ENCODE measurements around the gene LTBP1. TPM values are rescaled to one million over a fixed set of nuclear protein-coding genes. Genes with fewer than 3 reads are reported as not detected.

LTBP1 gene
- total RNA-seq, 4 donors from 2014 or later: 15.8 to 56.7 (median 28.3) TPM

DNA sequence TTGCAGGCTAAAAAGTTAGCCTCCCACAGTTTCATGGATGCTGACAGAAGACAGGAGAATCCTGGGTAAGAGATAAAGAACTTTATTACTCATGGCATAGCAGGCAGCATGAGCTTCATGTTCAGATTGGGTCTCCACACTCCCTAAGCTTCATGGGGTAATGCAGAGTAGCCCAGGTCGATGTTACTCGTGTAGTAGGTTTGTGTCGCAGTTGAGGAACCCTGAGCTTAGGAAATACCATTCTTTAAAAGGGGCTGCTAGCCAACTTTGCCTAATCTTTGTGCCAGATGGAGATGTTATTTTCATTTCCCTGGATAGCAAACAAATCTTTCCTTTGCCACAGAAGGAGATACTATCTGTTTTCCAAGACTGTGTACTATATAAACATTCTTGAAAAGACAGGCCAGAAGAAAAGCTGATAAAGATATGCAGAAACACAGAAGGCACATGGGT lies 117.6 kb downstream of the LTBP1 start:
- Histone ChIP-seq H3K9me3 (no peaks in the 10 kb centered on the region), H3K4me3 (no peak overlapping the region), H3K36me3 (no peaks in the 10 kb centered on the region), H3K4me1 (no peaks in the 10 kb centered on the region), H3K27me3 (no peaks in the 10 kb centered on the region), H3K27ac (no peak overlapping the region)
- 94 to 100% methylated on average over 1 to 3 of the region's 3 CpGs for WGBS, 2 donors (ENCODE audit: low coverage in 1 of 2)
- TF ChIP-seq EP300 (IDR thresholded peaks at IDR 0.05; ENCODE audit: low read depth): no peak
- no peak for TF ChIP-seq POLR2AphosphoS5 (IDR thresholded peaks at IDR 0.05)
- no peak for TF ChIP-seq POLR2A (IDR thresholded peaks at IDR 0.05)
- TF ChIP-seq, protein P1, sequence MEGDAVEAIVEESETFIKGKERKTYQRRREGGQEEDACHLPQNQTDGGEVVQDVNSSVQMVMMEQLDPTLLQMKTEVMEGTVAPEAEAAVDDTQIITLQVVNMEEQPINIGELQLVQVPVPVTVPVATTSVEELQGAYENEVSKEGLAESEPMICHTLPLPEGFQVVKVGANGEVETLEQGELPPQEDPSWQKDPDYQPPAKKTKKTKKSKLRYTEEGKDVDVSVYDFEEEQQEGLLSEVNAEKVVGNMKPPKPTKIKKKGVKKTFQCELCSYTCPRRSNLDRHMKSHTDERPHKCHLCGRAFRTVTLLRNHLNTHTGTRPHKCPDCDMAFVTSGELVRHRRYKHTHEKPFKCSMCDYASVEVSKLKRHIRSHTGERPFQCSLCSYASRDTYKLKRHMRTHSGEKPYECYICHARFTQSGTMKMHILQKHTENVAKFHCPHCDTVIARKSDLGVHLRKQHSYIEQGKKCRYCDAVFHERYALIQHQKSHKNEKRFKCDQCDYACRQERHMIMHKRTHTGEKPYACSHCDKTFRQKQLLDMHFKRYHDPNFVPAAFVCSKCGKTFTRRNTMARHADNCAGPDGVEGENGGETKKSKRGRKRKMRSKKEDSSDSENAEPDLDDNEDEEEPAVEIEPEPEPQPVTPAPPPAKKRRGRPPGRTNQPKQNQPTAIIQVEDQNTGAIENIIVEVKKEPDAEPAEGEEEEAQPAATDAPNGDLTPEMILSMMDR (IDR thresholded peaks at IDR 0.05): no peak
- no peak for DNase-seq
- in situ Hi-C loops (cut with MboI; ENCODE audit: low pct_ligation_motif_present in 1 of 4, low pct_unique_long_range_greater_than_20kb in 1 of 4, low sequenced_read_pairs in 3 of 4) (no loop called here), intact Hi-C loops (cut with DNase I; ENCODE audit: low total_unique reads) (no loop called here)

DNA sequence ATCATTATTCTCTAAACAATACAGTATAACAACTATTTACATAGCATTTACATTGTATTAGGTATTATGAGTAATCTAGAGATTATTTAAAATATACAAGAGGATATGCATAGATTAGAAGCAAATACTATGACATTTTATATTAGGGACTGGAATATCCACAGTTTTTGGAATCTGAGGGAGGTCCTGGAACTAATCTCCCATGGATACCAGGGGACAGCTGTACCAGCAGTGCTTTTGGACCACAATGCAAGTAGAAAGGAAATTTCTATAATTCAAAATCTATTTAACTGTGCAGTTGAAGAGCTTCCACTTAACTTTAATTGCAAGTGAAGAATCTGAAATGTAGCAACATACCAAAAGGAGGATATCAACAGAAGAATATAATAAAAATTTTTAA lies 120.8 kb downstream of the LTBP1 start:
- Histone ChIP-seq H3K36me3 (no peaks in the 10 kb centered on the region), H3K27ac (no peak overlapping the region), H3K4me1 (no peaks in the 10 kb centered on the region), H3K4me3 (no peak overlapping the region), H3K27me3 (no peaks in the 10 kb centered on the region), H3K9me3 (no peaks in the 10 kb centered on the region)
- in situ Hi-C loops (cut with MboI; ENCODE audit: low pct_ligation_motif_present in 1 of 4, low pct_unique_long_range_greater_than_20kb in 1 of 4, low sequenced_read_pairs in 3 of 4) (no loop called here), intact Hi-C loops (cut with DNase I; ENCODE audit: low total_unique reads) (no loop called here)
- no peak for DNase-seq
- TF ChIP-seq POLR2AphosphoS5 (IDR thresholded peaks at IDR 0.05): no peak
- no peak for TF ChIP-seq POLR2A (IDR thresholded peaks at IDR 0.05)
- TF ChIP-seq EP300 (IDR thresholded peaks at IDR 0.05; ENCODE audit: low read depth): no peak

DNA sequence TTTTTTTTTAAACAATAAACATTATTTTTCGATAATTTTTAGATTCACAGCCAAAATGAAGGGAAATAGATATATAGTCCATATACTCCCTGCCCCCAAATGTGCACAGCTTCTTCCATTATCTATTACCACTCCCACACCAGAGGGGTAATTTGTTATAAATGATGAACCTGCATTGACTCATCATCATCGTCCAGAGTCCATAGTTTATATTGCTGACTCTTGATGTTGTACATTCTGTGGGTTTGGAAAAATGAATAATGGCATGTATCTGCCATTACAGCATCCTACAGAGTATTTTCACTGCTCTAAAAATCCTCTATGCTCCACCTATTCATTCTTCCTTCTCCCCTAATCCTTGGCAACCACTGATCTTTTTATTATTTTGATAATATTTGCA lies 121.5 kb downstream of the LTBP1 start:
- intact Hi-C loops (cut with DNase I; ENCODE audit: low total_unique reads) (no loop called here), in situ Hi-C loops (cut with MboI; ENCODE audit: low pct_ligation_motif_present in 1 of 4, low pct_unique_long_range_greater_than_20kb in 1 of 4, low sequenced_read_pairs in 3 of 4) (no loop called here)
- WGBS, 2 donors (ENCODE audit: low coverage in 1 of 2): 62 to 64% methylated on average over 2 of the region's 2 CpGs
- no peak for DNase-seq
- H3K9me3 ChIP-seq: no peaks in the 10 kb centered on the region
- H3K4me1 ChIP-seq: no peaks in the 10 kb centered on the region
- H3K36me3 ChIP-seq: no peaks in the 10 kb centered on the region
- H3K27me3 ChIP-seq: no peaks in the 10 kb centered on the region
- H3K4me3 ChIP-seq: no peak overlapping the region
- TF ChIP-seq EP300 (IDR thresholded peaks at IDR 0.05; ENCODE audit: low read depth): no peak
- no peak for TF ChIP-seq POLR2A (IDR thresholded peaks at IDR 0.05)
- no peak overlapping the region for H3K27ac ChIP-seq

DNA sequence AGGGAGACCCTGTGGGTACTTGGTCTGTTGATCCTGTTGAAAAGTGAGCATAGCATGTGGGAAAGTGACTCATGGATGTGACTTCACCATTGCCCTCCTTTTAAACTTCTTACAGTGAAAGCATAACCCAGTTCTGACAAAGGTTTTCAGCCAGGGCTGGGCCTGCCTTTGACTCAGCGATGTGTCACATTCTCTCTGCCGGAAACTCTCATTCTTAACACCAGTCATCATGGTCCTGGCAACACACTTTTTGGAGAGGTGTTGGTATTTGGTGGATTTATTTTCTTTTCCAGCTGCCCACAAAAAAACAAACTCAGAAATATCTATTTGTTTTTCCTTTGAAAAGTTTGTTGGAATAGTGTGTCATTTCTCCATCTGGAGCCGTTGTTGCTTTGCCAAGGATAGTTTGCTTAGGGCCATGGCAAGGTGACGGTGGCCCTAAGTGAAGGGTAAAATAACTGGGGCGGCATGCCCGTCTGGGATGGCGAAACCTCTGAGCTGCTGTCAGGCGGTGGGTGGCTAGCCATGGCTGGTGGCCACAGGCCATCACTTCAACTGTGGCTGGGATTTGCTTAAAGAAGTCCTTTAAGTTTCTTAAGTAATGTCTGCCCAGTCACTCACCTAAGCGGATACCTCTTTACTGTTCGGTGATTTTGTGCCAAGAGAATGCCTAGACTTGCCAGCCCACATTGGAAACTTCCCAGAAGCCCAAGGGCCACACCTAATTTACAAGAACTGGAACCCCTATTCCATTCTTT lies 123.3 kb downstream of the LTBP1 start:
- peak overlapping the region in 1 of 4 donors; percentile 24 for H3K27ac ChIP-seq
- TF ChIP-seq, protein P1 (IDR thresholded peaks at IDR 0.05): no peak
- TF ChIP-seq POLR2AphosphoS5 (IDR thresholded peaks at IDR 0.05): peak in 1 of 3 donors; percentile 16

DNA sequence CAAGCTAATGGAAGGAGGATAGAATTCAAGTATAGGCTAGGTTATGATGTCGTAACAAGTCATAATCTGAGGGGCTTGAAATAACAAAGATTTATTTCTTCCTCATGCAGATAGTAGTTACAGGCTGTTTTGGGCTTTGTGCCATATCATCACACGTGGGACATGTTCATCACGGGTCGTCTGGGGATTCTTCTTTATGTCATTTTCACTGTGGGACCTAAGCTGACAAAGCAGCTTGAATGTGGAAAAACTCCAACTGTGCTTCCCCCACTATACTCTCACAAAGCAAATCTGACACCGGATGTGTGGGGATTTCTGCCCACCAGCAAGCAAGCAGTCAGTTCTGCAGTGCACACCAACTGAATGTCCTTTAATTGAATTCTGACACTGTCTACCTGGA lies 124.8 kb downstream of the LTBP1 start:
- intact Hi-C loops (cut with DNase I; ENCODE audit: low total_unique reads): no loop called here
- TF ChIP-seq POLR2AphosphoS5 (IDR thresholded peaks at IDR 0.05) (no peak), POLR2A (IDR thresholded peaks at IDR 0.05) (no peak), EP300 (IDR thresholded peaks at IDR 0.05; ENCODE audit: low read depth) (no peak)
- TF ChIP-seq, protein P1 (IDR thresholded peaks at IDR 0.05): no peak
- WGBS, 2 donors (ENCODE audit: low coverage in 1 of 2): 56 to 82% methylated on average over 1 to 5 of the region's 5 CpGs

More for the DNA sequence above, 123.3 kb downstream of the LTBP1 start:
- Histone ChIP-seq H3K9me3 (no peaks in the 10 kb centered on the region), H3K4me1 (no peaks in the 10 kb centered on the region), H3K36me3 (no peaks in the 10 kb centered on the region), H3K4me3 (no peak overlapping the region), H3K27me3 (no peaks in the 10 kb centered on the region)
- whole genome bisulfite sequencing, 2 donors (ENCODE audit: low coverage in 1 of 2): 80 to 83% methylated on average over 5 to 10 of the region's 10 CpGs
- DNase-seq: no peak
- in situ Hi-C loops (cut with MboI; ENCODE audit: low pct_ligation_motif_present in 1 of 4, low pct_unique_long_range_greater_than_20kb in 1 of 4, low sequenced_read_pairs in 3 of 4): no loop called here
- intact Hi-C loops (cut with DNase I; ENCODE audit: low total_unique reads): no loop called here

More for the DNA sequence above, 124.8 kb downstream of the LTBP1 start:
- Histone ChIP-seq H3K27ac (no peak overlapping the region), H3K27me3 (no peaks in the 10 kb centered on the region), H3K4me3 (no peak overlapping the region), H3K36me3 (no peaks in the 10 kb centered on the region), H3K4me1 (no peaks in the 10 kb centered on the region), H3K9me3 (no peaks in the 10 kb centered on the region)
- in situ Hi-C loops (cut with MboI; ENCODE audit: low pct_ligation_motif_present in 1 of 4, low pct_unique_long_range_greater_than_20kb in 1 of 4, low sequenced_read_pairs in 3 of 4): no loop called here
- DNase-seq: no peak

Data from transverse colon (tissue), 4 donors.